COLO829 (cell line): ENCODE measurements around the gene VPS37B.
"Not testable (repeated sequence)": the region's sequence is repeated elsewhere in the genome, so short reads cannot be mapped to it uniquely, and the experiment has no call there.

Experiments used
- DNase-seq: peaks from one replicate; pipeline ENCODE4 v3.0.0; 2012; ENCODE audit warnings: low spot score

VPS37B gene

GRCh38 chr12:122908915-122909314, 13.0 kb upstream of the VPS37B start:
- DNase-seq: no peak

GRCh38 chr12:122905258-122905657, 9.3 kb upstream of the VPS37B start:
- not testable (repeated sequence) for DNase-seq

- no peak for DNase-seq
Observed at GRCh38 chr12:122903693-122904034, 7.7 kb upstream of the VPS37B start.

- DNase-seq: no peak
Observed at GRCh38 chr12:122902854-122903692, 7.1 kb upstream of the VPS37B start.

- no peak for DNase-seq
Observed at GRCh38 chr12:122899887-122900286, 4.0 kb upstream of the VPS37B start.

- no peak for DNase-seq
Observed at GRCh38 chr12:122896662-122897061, 738 bp upstream of the VPS37B start.

GRCh38 chr12:122895320-122895703, 612 bp downstream of the VPS37B start:
- DNase-seq: no peak

- DNase-seq: no peak
Observed at GRCh38 chr12:122894193-122895121, 1.5 kb downstream of the VPS37B start.

- DNase-seq: no peak
Observed at GRCh38 chr12:122893208-122894153, 2.4 kb downstream of the VPS37B start.

GRCh38 chr12:122892724-122893123, 3.2 kb downstream of the VPS37B start:
- not testable (repeated sequence) for DNase-seq

GRCh38 chr12:122891661-122892525, 4.0 kb downstream of the VPS37B start:
- peak; percentile 77 for DNase-seq

- no peak for DNase-seq
Observed at GRCh38 chr12:122889761-122890520, 6.0 kb downstream of the VPS37B start.

GRCh38 chr12:122888232-122888752, 7.6 kb downstream of the VPS37B start:
- DNase-seq: no peak

- DNase-seq: no peak
Observed at GRCh38 chr12:122887819-122888212, 8.1 kb downstream of the VPS37B start.

GRCh38 chr12:122886851-122887818, 8.8 kb downstream of the VPS37B start:
- DNase-seq: no peak

- no peak for DNase-seq
Observed at GRCh38 chr12:122886161-122886560, 9.8 kb downstream of the VPS37B start.

- no peak for DNase-seq
Observed at GRCh38 chr12:122884860-122885259, 11.1 kb downstream of the VPS37B start.

- peak; percentile 67 for DNase-seq
Observed at GRCh38 chr12:122884091-122884826, 11.7 kb downstream of the VPS37B start.
